ENCODE results near the gene KATNAL1.

The KATNAL1 gene

DNA sequence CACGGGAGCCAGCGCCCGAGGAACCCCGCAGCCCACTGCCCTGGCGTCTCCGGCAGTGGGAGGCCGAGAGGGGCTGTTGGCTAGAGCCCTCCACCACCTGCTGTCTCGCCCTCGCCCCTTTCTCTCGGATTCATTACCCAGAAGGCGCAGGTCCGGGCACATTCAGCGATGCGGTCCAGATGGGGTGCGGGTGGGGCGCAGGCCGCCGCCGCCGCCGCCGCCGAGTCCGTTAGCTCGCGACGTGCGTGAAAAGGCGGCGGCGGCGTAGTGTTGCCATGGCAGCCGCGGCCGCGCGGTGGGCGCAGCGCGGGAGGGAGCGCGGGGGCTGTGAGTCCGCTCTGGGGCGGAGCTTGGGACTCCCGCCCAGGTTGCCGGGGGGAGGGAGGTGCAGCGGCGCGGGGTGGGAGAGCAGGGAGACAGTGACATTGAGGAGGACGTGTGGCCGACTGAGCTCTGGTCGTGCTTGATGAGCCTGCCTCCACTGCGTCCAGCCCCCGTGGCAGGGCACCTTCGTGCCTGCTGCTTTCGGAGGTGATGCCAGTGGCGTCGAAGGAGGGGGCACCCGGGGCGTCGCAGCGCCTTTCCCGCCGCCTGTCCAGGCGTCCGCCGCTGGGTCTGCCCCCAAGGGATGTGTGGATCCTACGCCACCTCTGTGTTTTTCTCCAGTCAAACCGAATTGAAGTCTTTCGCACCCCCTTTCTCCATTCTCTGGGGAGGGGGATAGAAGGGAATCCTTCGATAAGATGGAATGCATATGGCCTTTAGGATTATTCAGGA lies at the start of gene KATNAL1:
Gene KATNAL1 (minus strand): TSS at position 358 of the 777 bp plus-strand sequence. CDS start 23,774 bp downstream, outside the sequence.
- peak; percentile 78 for DNase-seq

- no peak for DNase-seq
Measured at GRCh38 chr13:30355839-30356238, 48.5 kb upstream of the KATNAL1 start.

DNA sequence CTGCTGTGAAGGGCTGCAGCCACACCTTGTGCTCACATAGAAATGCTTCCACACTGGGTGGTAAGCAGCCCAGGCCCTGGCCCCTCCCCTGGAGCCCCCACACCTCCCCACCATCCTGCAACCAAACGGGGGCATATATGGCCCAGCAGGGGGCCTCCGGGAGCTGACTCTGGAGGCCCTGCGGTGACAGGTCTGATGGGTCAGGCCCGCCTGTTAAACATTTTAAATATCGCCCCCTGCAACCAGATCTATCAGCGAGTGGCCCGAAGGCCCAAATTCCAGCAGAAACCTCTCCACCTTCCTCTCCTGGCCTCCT lies 48.0 kb upstream of the KATNAL1 start:
- peak; percentile 15 for DNase-seq

GRCh38 chr13:30354493-30355383 lies 47.4 kb upstream of the KATNAL1 start:
- no peak for DNase-seq

- no peak for DNase-seq
Measured at GRCh38 chr13:30353471-30354215, 46.3 kb upstream of the KATNAL1 start.

- DNase-seq: no peak
Measured at GRCh38 chr13:30353060-30353459, 45.7 kb upstream of the KATNAL1 start.

- DNase-seq: no peak
Measured at GRCh38 chr13:30352121-30352520, 44.8 kb upstream of the KATNAL1 start.

- no peak for DNase-seq
Measured at GRCh38 chr13:30346789-30347167, 39.4 kb upstream of the KATNAL1 start.

- peak; percentile 77 for DNase-seq
Measured at GRCh38 chr13:30346153-30346788, 38.9 kb upstream of the KATNAL1 start.

DNA sequence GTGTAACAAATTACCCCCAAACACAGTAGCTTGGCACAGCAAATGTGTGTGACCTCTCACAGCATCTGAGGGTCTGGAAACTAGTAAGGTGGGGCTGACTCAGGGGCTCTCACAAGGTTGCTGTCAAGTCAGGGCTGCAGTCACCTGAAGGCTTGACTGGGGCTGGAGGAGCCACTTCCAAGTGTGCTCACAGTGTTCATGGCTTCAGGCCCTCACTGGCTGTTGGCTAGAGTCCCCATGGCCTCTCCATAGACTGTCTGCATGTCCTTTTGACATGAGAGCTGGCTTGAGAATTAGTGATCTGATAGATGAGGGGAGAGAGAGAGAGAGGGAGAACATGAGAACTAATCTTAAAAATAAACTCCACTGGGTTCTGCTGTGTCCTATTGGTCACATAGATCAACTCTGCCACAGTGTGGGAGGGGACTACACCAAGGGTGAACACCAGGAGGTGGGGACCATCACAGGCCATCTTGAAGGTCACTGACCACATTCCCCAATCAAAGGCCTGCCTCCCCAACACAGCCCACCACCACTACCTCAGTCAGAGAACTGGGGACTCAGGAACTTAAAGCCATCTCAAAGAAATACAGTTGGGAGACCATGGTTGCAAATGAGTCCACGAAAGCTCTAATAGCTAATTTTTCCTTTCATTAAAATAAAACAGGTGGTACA lies 38.2 kb upstream of the KATNAL1 start:
- DNase-seq: no peak

DNA sequence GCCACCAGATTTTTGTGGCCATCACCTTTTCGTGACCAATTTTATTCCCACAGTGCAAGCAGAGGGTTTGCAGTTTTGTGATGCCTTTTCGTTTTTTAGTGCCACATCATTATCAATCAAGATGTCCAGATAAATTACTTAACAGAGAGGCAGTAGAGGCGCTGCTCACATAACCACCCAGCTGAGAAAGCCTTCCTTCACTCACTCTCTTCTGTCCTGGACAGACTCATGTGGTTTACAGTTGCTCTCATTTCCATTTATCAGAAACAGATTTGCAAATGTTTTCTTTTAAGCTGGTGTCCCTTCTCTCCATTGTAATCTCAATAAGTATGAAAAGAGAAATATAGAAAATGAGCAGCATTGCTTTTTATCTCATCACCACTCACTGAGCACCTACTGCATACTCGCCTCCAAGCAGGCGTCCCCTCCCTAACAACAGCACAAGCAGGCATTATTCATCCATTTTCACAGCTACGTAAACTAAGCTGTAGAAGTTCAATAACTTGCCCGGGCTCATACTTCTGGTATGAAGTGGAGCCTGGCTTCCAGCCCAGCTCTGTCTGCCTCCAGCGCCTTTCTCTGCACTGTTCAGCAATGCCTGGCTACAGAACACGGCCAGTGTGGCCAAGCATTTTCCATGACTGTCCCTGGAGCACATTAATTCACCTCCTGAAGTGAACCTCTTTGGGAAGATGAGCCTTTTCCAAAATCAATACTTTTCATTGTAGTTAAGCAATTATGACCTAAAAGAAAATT lies 34.6 kb upstream of the KATNAL1 start:
- DNase-seq: no peak

DNA sequence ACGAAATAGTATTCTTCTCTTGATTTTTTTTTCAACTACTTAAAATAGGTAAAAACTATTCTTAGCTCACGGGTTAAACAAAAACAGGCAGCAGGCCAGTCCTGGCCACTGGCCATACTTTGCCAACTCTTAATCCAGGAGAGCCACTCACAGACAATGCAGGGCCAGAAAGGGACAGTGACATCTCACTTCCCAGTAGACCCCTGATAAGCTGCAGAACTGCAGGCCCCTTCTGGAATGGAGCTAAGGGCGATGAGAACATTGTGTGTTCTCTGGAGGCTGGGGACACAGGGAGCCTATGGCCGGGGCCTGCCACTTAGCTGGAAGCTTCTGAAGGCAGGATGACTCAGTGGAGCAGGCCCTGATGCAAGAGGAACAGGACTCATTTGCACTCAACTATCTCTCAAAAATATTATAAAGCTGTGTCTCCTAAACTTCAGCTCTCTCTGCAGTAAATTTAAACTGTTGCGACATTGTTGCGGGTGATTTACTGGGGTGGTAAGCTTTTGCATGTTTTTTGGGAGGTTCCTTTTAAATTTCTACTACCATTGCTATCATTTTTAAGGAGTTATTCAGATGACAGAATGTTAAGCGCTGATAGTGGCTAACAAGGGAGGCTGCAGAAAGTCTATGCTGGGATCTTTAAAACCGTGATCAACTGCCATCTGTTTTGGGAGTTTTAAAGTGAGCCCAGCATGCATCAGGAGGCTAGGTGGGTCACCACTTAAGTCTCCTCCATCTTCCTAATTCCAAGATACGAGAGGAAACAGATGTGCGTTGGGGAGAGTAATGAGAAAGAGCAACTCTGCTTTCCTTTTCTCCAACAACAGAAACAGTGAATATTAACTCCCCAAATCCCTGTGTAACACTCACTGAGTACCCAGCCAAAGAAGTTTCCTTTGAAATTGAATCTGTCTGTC lies 33.2 kb upstream of the KATNAL1 start:
- no peak for DNase-seq

DNA sequence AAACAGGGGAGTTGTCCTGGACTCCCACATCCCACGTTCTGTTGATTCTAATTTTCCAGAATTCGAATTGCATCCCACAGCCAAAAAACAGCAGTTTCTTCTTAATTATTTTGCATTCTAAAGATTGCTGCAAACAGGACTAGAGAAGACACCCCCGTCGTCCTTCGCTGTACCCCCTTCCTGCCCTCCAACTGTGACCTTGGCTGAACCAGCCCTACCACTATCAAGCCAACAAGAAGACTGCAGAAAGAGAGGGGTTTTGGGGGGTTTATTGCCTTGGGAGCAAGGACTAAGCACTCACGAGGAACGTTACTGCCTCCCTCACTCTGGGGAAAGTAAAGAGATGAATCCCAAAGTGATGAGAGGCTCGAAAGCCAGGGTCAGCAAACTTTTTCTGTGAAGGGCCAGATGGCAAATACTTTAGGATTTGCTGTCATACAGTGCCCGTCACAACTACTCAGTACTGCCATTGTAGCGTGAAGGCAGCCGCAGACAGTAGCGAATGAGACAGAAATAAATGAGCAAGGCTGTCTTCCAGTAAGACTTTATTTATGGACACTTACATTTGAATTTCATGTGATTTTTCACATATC lies 32.5 kb upstream of the KATNAL1 start:
- DNase-seq: no peak

DNA sequence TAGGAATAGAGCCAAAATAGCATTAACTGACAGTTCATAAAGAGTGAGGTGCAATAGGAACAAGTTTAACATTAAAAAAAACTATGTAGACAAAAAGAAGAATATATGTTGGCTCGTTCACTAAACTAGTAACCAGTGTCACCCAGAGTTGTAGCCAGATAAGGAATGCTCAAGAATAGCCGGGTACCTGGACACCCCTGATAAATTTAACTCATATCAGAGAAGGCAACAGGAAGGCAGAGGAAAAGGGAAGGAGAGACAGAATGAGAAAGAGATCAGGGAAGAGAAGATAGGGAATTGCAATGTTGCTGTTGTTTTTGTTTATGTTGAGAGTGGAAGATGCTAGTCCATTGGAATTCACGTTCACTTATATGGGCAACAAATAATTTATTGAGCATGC lies 31.6 kb upstream of the KATNAL1 start:
- no peak for DNase-seq

- DNase-seq: no peak
Measured at GRCh38 chr13:30338331-30338851, 31.0 kb upstream of the KATNAL1 start.

DNA sequence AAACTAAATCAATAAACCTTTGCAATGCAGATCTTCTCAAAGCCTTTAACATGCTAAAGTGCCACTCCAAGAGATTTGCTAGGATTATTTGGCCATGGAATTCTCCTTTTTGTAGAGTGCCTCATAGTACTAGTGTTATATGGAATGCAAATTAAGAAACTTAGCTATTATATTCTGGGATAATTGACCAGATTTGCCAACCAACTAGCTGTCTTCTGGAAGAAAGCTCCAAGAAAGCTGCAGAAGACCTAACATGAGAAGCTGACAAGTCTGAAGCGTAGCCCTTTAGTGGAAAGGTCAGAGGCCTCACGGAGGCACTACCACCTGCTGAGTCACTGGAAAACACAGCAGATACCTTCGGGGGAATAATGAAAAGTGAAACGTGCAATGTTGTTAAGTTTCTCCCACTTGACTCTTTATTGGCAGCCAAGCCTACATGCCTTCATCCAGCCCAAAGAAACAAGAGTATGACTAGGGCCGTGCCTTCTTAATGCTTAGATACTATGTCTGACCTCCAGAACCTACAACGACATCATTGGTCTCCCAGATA lies 29.8 kb upstream of the KATNAL1 start:
- no peak for DNase-seq

- DNase-seq: peak; percentile 48
Measured at GRCh38 chr13:30334663-30335386, 27.5 kb upstream of the KATNAL1 start.

- DNase-seq: no peak
Measured at GRCh38 chr13:30333616-30334015, 26.3 kb upstream of the KATNAL1 start.
